B cell (primary cell): ENCODE data around the gene CCDC183. TPM values are rescaled to one million over a fixed set of nuclear protein-coding genes. Genes with fewer than 3 reads are reported as not detected.

Experiments used
- ATAC-seq: fragments of 200-7000 bp; cut with Tn5 transposase; one replicate; pipeline ENCODE4 v1.10.0; 2021; ENCODE audit warnings: low read depth, mild to moderate bottlenecking, moderate number of reproducible peaks, moderate library complexity
- CTCF ChIA-PET: fragments of 350-600 bp; sonication (Branson Sonifier 250); formaldehyde crosslinking; loops from one replicate; lab custom pipeline; 2021; ENCODE audit warnings: antibody characterized with exemption, inconsistent platforms; lab: Charles Lee
- POLR2A ChIA-PET: fragments of 350-600 bp; sonication (Branson Sonifier 250); formaldehyde crosslinking; loops from one replicate; lab custom pipeline; 2021; ENCODE audit warnings: antibody characterized with exemption; lab: Charles Lee
- DNase-seq: peaks from one replicate; pipeline ENCODE4 v3.0.0; 2013
- H2AFZ ChIP-seq: 2 replicates; pipeline ENCODE4 v1.6.1; 2012; ENCODE audit warnings: mild to moderate bottlenecking, low read depth, low read length; ENCODE audit not compliant: insufficient read depth, poor library complexity, severe bottlenecking
- H3K27ac ChIP-seq, 2 donors: 1 replicate in 1 of 2; 2 replicates in 1 of 2; pipeline ENCODE4 v1.5.1; 2012 to 2013; ENCODE audit warnings: low read length in 2 of 2, mild to moderate bottlenecking in 2 of 2, moderate library complexity in 1 of 2
- H3K27me3 ChIP-seq, 4 experiments: fragments of 200-600 bp in 1 of 4; sonication (generic) in 1 of 4; replicated peaks in 1 of 4; 1 replicate in 2 of 4; 2 replicates in 2 of 4; pipeline versions ENCODE4 v1.6.1 to v1.7.0; 2013 to 2016; ENCODE audit warnings: low read length in 3 of 4, mild to moderate bottlenecking in 2 of 4, mixed read lengths in 1 of 4, moderate library complexity in 1 of 4; ENCODE audit not compliant: insufficient read depth in 4 of 4, control insufficient read depth in 3 of 4; ENCODE audit errors: control extremely low read depth in 1 of 4
- H3K36me3 ChIP-seq, 2 experiments: replicated peaks in 1 of 2; 1 replicate in 1 of 2; 2 replicates in 1 of 2; pipeline versions ENCODE4 v1.6.1 to v1.7.1; 2013; ENCODE audit warnings: low read length in 1 of 2; ENCODE audit not compliant: insufficient read depth in 2 of 2, control insufficient read depth in 1 of 2; ENCODE audit errors: control extremely low read depth in 1 of 2, extremely low read depth in 1 of 2
- H3K4me1 ChIP-seq, 2 donors: fragments of 200-600 bp in 1 of 2; sonication (generic) in 1 of 2; 1 replicate in 1 of 2; 2 replicates in 1 of 2; pipeline versions ENCODE4 v1.5.1 to v1.6.1; 2013 to 2017; ENCODE audit warnings: low read length in 2 of 2; ENCODE audit not compliant: control insufficient read depth in 2 of 2, insufficient read depth in 2 of 2
- H3K4me2 ChIP-seq: replicated peaks from 2 replicates; pipeline ENCODE3; 2012; ENCODE audit warnings: mild to moderate bottlenecking, low read depth, low read length; ENCODE audit not compliant: poor library complexity, severe bottlenecking
- H3K4me3 ChIP-seq, 5 experiments: fragments of 200-600 bp in 1 of 5; sonication (generic) in 1 of 5; 1 replicate in 3 of 5; 2 replicates in 2 of 5; pipeline versions ENCODE4 v1.5.1 to v1.7.0; 2011 to 2016; ENCODE audit warnings: low read length in 4 of 5, mild to moderate bottlenecking in 4 of 5, low read depth in 2 of 5, control low read depth in 1 of 5, moderate library complexity in 1 of 5; ENCODE audit not compliant: insufficient read depth in 1 of 5; ENCODE audit errors: control extremely low read depth in 1 of 5, extremely low read depth in 1 of 5
- H3K79me2 ChIP-seq: fragments of 200-600 bp; sonication (generic); one replicate; pipeline ENCODE4 v1.6.0; 2016; ENCODE audit warnings: low read length; ENCODE audit not compliant: control insufficient read depth, insufficient read depth
- H3K9ac ChIP-seq: fragments of 200-600 bp; sonication (generic); 2 replicates; pipeline ENCODE4 v1.6.1; 2017; ENCODE audit warnings: mild to moderate bottlenecking, low read length, moderate library complexity
- H3K9me3 ChIP-seq, 3 donors: one replicate each; pipeline versions ENCODE4 v1.6.1 to v1.7.1; 2013; ENCODE audit warnings: low read length in 2 of 3; ENCODE audit not compliant: control insufficient read depth in 2 of 3, insufficient read depth in 1 of 3; ENCODE audit errors: control extremely low read depth in 1 of 3
- H4K20me1 ChIP-seq: 2 replicates; pipeline ENCODE4 v1.6.0; 2012; ENCODE audit warnings: mild to moderate bottlenecking, low read length; ENCODE audit not compliant: insufficient read depth, control insufficient read depth, poor library complexity, severe bottlenecking
- H3K27ac Mint-ChIP-seq: one replicate; pipeline ENCODE4 v1.8.0; 2021; ENCODE audit warnings: mixed read lengths
- H3K27me3 Mint-ChIP-seq: one replicate; pipeline ENCODE4 v1.8.0; 2021; ENCODE audit warnings: mixed read lengths
- H3K4me1 Mint-ChIP-seq: one replicate; pipeline ENCODE4 v1.8.0; 2021; ENCODE audit warnings: mixed read lengths
- H3K4me3 Mint-ChIP-seq: one replicate; pipeline ENCODE4 v1.8.0; 2021; ENCODE audit warnings: mixed read lengths
- H3K9me3 Mint-ChIP-seq: one replicate; pipeline ENCODE4 v1.8.0; 2022; ENCODE audit warnings: mixed read lengths; ENCODE audit not compliant: insufficient read depth
- CTCF ChIP-seq: fragments of 200-600 bp; IDR thresholded peaks from one replicate; pipeline ENCODE4 v1.8.0; 2022; ENCODE audit warnings: antibody characterized with exemption, mild to moderate bottlenecking
- EZH2 ChIP-seq: IDR thresholded peaks from 2 replicates; pipeline ENCODE4 v1.6.1; 2012; ENCODE audit warnings: borderline replicate concordance, low read depth, mild to moderate bottlenecking, moderate library complexity, low read length; ENCODE audit not compliant: insufficient read depth, poor library complexity, severe bottlenecking
- WGBS: methylation state at CpG from one replicate; pipeline ENCODE4 v1.1.5; 2013; ENCODE audit warnings: missing lambda C conversion rate; ENCODE audit not compliant: insufficient coverage; 5-methylcytosine and 5-hydroxymethylcytosine counted together
- intact Hi-C: fragments of 100-400 bp; cut with micrococcal nuclease; formaldehyde crosslinking; loops from one replicate; pipeline ENCODE4 v1.10.0; 2022
- polyA plus RNA-seq: library from polyadenylated mRNA; depleted of rRNA; stranded (reverse); fragments of >200 nt; gene quantifications from 2 replicates; pipeline ENCODE4 v1.2.3, GENCODE V29; 2012
- total RNA-seq, 2 donors: library from RNA; stranded (reverse); fragments of 120-200 nt in 1 of 2; gene quantifications; 1 replicate in 1 of 2; 2 replicates in 1 of 2; pipeline versions ENCODE4 v1.2.3 to v1.2.4, GENCODE V29; 2013 to 2022

CCDC183 gene
- total and polyA plus RNA-seq, 2 donors (not counting 1 experiment from before 2014, with no cell fraction given) = 1.8 to 4.9 TPM

DNA sequence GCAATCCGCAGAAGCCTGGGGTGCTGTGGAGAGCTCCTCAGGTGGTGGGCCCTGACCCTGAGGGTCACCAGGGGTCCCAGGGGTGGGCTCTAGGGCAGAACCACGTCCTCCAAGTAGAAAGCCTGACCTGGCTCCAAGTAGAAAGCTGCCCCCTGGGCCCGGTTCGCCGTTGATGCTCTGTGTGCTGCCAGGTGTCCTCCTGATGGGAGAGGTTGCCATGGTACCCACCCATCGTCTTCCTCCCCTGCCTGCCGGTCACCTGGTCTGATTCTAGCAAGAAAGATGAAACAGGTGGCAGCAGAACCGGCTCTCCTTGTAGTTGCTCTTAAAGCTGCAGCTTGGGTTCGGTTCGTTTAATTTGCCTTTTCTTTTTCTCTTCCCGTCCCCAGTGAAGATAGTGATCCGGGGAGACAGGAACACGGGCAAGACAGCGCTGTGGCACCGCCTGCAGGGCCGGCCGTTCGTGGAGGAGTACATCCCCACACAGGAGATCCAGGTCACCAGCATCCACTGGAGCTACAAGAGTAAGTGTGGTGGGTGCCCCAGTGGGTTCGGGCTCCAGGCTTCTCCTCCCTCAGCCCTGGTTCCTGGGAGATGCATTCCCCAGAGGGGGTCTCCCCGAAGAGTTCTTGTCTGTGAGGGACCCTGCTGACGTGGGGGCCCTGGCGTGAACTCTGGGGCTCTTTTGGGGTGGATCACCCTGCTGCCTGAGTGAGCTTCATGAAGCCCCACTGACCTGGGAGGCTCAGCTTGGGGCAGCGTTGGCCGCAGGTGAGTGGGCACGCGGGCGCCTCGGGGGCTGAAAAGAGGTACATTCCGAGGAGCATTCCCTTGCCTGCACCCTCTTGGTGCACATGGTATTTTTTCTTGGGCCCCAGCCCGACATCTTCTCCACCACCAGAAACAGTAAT, 27.3 kb downstream of the CCDC183 start:
- Mint-ChIP-seq H3K4me3 (no peak overlapping the region), H3K27ac (no peak overlapping the region), H3K4me1 (peaks cover 5% of the 10 kb centered on the region), H3K9me3 (no peaks in the 10 kb centered on the region), H3K27me3 (no peaks in the 10 kb centered on the region)
- Histone ChIP-seq H2AFZ (no peak overlapping the region), H3K27me3 (no peaks in the 10 kb centered on the region), H3K4me2 (no peak overlapping the region), H3K9me3 (no peaks in the 10 kb centered on the region), H3K9ac (no peak overlapping the region), H3K27ac (no peak overlapping the region), H3K4me1 (peaks cover 0 to 4% of the 10 kb centered on the region in 2 donors), H3K79me2 (peaks cover 4% of the 10 kb centered on the region), H3K36me3 (peaks cover 2 to 20% of the 10 kb centered on the region in 2 experiments), H3K4me3 (no peak overlapping the region), H4K20me1 (peaks cover 39% of the 10 kb centered on the region)
- DNase-seq (no peak), ATAC-seq (no peak)
- WGBS = 95% methylated on average over 13 of the region's 30 CpGs
- intact Hi-C loops = no loop called here
- no peak for TF ChIP-seq CTCF
- no peak for TF ChIP-seq EZH2
- POLR2A ChIA-PET = interaction anchor here (1.1 kb wide), 1 partner anchor 9 kb away, joined by 3 read pairs; no protein-coding TSS in a partner anchor
- CTCF ChIA-PET = interaction anchor here (1.4 kb wide), 1 partner anchor 19 kb away, joined by 4 read pairs; the partner anchor contains the start of gene AJM1
